Left lobe of liver (tissue), 2 donors: ENCODE results near the gene MYH6. TPM values are rescaled to one million over a fixed set of nuclear protein-coding genes. Genes with fewer than 3 reads are reported as not detected.
"Not testable (repeated sequence)": the region's sequence is repeated elsewhere in the genome, so short reads cannot be mapped to it uniquely, and the experiment has no call there.

Source experiments
- ATAC-seq: fragments of 200-7000 bp; cut with Tn5 transposase; one replicate; pipeline ENCODE4 v1.9.1; 2020; ENCODE audit warnings: mild to moderate bottlenecking, moderate library complexity
- DNase-seq: peaks from one replicate; pipeline ENCODE4 v3.0.0-alpha.2; 2020; ENCODE audit warnings: low spot score
- total RNA-seq: library from RNA; stranded (reverse); gene quantifications from one replicate; pipeline ENCODE4 v1.2.1, GENCODE V29; 2021
- donor health status: DM: no; HTN: no; CAD: no; lungs with moderate emphysema.
- donor health status: DM: no; HTN: yes; CAD: no.

Gene MYH6
- total RNA-seq, 1 donor from 2014 or later = not detected

GRCh38 chr14:23436327-23437132 lies 28.5 kb upstream of the MYH6 start:
- DNase-seq (peak; percentile 26), ATAC-seq (no peak)

DNA sequence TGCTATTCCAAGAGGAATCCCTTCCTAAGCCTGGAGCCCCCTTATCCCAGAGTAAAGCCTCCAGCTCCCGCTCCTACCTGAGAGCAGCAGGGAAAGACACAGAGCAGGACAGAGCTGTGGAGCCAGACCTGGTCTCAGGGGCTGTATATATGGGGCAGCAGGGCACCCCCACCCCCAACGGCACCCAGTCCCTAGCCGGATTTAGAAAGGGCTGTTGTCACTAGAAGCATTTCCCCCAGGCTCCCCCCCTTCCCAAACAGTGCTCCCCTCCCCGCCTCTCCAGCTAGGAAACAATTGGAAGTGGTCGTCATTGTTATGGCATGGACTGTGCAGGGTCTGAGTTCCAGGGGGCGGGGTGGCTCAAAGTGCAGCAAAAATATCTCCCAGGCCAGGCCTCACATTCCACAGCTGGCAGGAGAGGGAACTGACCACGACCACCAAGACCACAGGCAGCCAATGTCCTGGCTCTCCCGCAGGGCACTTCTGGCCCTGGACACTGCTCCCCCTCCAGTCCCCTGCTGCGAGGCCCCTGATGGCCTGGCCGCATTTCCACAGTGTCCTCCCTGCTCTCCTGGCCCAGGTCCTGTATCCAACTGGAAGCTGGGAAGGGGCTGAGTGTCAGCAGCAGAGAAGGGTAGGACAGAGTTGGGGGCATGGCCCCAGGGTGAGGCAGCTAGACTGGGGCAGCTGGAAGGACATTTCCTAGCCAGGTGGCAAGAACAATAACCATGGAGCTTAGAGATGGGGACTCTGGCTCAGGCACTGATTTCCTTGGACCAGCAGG lies 27.7 kb upstream of the MYH6 start, which contains the start of gene MYH7:
TSS of gene MYH7 (minus strand) at position 118 of the 784 bp plus-strand sequence. CDS start 1,928 bp downstream, outside the sequence.
- DNase-seq (peak; percentile 23), ATAC-seq (no peak)

GRCh38 chr14:23434488-23435222 lies 26.6 kb upstream of the MYH6 start:
- DNase-seq = peak; percentile 23

GRCh38 chr14:23433457-23433856 lies 25.4 kb upstream of the MYH6 start:
- DNase-seq = no peak
- no peak for ATAC-seq

More at GRCh38 chr14:23434488-23435222, 26.6 kb upstream of the MYH6 start:
- no peak for ATAC-seq

DNA sequence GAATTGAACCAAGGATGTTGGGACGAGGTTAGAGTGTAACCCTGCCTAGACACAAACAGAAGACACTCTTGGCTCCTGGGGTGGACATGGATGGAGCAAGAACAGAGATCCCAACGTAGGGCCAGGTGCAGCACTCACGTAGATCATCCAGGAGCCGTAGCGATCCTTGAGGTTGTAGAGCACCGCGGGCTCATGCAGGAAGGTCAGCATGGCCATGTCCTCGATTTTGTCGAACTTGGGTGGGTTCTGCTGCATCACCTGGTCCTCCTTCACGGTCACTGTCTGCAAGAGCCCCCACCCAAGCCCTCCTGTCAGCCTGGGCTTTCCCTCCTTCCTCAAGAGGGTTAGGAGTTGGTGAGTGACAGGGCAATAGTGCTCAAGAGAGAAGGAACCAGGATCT lies 24.9 kb upstream of the MYH6 start:
- DNase-seq = no peak
- ATAC-seq = no peak

DNA sequence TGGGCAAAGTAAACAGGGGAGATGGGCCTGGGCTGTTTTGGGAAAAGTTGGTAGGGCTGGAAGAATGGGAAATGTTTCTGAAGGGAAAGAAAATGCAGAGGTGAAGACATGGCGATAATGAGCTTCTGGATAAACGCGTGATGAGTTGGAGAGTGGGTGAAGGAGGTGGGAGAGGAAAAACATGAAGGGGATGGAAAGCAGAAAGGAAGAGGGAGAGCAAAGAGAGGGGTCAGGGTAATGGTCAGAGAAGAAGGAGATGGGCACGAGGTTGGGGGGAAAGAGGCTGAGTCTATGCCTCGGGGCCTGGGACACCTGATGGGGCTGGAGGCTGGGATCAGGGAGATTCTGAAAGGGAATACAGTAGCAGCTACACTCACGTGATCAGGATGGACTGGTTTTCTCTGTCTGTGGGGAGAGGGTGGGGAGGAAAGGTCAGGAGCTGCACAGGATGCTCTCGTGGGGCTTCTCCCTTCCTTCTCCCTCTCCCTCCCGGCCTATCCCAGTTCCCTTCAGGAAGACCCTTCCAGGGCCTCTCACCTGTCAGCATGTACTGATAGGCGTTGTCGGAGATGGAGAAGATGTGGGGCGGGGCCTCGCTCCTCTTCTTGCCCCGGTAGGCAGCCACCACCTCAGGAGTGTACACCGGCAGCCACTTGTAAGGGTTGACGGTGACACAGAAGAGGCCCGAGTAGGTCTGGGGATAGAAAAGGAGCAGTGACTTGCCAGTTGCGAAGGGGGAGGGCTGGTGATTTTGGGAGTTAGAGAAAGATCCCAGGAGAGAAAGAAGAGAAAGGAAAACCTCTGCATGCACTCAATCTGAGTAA lies 24.2 kb upstream of the MYH6 start:
- ATAC-seq = no peak
- DNase-seq = no peak

DNA sequence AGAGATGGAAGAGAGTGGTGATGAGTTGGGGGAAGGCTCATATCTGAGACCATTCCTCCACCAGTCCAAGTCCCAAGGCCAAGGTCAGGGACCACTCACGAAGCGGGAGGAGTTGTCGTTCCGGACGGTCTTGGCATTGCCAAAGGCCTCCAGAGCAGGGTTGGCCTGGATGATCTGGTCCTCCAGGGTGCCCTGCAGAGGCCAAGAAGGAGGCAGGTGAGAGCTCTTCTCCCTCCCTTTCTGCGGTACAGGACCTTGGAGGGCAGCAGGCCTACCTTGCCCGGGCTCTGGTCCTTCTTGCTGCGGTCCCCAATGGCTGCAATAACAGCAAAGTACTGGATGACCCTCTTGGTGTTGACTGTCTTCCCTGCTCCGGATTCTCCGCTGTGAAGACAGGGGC lies 23.4 kb upstream of the MYH6 start:
- DNase-seq (no peak), ATAC-seq (no peak)

- DNase-seq (no peak), ATAC-seq (no peak)
Measured at GRCh38 chr14:23430723-23431085, 22.6 kb upstream of the MYH6 start.

GRCh38 chr14:23430016-23430722 lies 22.1 kb upstream of the MYH6 start:
- DNase-seq = no peak
- ATAC-seq = no peak

DNA sequence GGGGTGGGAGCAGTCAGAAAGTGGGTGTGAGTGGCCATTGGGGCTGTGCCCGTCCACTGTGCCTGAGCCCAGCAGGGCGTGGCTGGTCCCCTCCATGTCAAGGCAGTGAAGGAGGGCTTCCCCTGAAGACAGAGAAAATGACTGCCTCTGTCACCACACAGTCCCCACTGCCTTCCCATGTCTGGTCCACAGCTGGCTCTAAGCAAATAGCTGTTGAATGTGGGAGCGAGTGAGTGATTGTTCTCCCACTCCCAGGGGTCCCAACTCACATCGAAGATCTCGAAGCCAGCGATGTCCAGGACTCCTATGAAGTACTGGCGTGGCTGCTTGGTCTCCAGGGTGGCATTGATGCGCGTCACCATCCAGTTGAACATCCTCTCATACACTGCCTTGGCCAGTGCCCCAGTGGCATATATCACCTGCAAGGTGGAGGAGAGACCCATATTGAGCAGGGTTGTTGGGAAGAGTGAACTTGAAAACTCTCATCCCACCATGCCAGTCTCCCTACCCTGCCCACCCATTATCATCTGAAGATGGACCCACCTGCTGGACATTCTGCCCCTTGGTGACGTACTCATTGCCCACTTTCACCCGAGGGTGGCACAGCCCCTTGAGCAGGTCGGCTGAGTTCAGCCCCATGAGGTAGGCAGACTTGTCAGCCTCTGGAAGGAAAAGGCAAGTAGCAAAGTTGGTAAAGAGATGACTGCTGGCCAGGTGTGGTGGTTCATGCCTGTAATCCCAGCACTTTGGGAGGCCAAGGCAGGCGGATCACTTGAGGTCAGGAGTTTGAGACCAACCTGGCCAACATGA lies 20.8 kb upstream of the MYH6 start:
- no peak for DNase-seq
- no peak for ATAC-seq

- DNase-seq = not testable (repeated sequence)
Measured at GRCh38 chr14:23425798-23426197, 17.7 kb upstream of the MYH6 start.

DNA sequence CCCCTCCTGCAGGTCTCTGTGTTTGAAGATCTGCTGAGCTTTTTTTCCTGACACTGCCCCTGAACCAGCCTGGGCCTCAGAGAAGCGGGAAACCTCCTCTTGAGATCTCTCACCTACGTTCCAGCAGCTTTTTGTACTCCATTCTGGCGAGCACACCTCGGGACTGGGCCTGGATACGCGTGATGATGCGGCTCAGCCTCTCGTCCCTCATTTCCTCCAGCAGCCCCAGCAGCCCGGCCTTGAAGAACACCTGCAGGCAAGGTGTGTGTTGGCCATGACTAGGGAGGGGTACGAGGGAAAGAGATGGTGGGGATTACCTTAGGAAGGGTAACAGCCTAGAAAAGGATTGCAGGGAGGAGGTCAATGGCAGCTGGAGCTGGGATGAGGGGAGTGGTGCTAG lies 17.1 kb upstream of the MYH6 start:
- no peak for ATAC-seq
- DNase-seq = no peak

More at GRCh38 chr14:23425798-23426197, 17.7 kb upstream of the MYH6 start:
- not testable (repeated sequence) for ATAC-seq

DNA sequence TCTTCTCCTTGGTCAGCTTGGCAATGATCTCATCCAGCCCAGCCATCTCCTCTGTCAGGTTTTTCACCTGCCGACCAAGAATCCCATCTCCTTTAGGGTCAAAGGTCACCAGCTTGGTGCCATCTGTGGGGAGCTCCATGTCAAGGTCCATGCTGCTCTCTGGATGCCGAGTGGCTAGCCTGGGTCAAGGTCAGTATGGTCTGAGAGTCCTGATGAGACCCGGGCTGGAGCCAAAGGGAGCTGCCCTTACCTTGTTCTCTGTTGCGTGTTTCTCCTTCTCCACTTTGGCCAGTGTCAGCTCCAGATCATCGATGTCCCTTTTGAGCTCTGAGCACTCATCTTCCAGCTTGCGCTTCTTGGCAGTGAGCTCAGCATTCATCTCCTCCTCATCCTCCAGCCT lies 15.6 kb upstream of the MYH6 start:
- DNase-seq (no peak), ATAC-seq (no peak)

DNA sequence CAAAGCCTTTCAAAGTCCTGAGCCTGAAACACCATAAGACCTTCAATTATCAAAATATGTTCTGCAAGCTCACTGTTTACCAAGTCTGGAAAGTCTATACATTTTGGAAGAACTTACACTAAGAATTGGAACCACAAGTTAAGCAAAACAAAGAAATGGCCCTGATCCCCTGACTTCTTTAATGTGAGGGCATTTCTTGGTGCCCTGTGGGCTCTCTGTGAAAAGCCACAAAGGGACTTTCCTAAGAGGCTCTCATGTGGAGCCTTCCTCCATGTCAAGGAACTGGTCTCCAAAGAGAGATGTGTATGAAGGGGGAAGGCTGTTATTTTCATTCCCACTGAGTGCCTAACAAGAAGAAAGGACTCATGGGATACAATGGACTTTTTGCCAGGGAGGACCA lies 13.5 kb upstream of the MYH6 start:
- ATAC-seq = no peak
- no peak for DNase-seq

GRCh38 chr14:23419646-23420045 lies 11.6 kb upstream of the MYH6 start:
- not testable (repeated sequence) for DNase-seq, ATAC-seq

GRCh38 chr14:23418021-23418420 lies 9.9 kb upstream of the MYH6 start:
- DNase-seq (no peak), ATAC-seq (no peak)

DNA sequence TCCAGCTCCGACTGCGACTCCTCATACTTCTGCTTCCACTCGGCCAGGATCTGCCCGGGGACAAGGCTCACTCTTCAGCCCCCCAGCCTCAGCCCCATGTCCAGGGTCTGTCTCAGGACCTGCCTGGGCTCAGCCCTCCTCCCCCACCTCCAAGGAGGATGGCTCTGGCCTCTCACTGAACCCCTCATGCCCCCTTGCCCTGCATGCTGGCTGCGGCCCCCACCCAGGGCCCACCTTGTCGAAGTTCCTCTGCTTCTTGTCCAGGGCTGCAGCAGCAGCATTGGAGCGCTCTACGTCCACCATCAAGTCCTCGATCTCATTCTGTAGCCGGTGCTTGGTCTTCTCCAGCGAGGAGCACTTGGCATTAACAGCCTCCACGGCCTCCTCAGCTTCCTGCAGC lies 9.2 kb upstream of the MYH6 start:
- DNase-seq, ATAC-seq: not testable (repeated sequence)

DNA sequence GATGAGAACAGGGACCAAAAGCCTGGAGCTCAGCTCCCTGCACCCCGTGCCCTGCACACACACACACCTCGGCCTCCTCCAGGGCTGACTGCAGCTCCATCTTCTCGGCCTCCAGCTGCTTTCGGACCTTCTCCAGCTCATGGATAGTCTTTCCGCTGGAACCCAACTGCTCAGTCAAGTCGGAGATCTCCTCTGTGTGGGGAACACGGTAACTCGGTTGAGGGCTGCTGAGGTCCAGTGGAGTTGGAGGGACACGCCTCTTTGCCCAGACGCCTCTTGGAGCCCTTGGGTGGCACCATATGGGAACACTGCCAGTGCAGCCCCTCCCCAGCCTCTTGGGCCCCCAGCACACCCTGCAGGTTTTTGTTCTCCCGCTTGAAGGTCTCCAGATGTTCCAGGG lies 8.7 kb upstream of the MYH6 start:
- DNase-seq = no peak
- no peak for ATAC-seq
